ENCODE measurements around the gene SNTB2.

Gene SNTB2

DNA sequence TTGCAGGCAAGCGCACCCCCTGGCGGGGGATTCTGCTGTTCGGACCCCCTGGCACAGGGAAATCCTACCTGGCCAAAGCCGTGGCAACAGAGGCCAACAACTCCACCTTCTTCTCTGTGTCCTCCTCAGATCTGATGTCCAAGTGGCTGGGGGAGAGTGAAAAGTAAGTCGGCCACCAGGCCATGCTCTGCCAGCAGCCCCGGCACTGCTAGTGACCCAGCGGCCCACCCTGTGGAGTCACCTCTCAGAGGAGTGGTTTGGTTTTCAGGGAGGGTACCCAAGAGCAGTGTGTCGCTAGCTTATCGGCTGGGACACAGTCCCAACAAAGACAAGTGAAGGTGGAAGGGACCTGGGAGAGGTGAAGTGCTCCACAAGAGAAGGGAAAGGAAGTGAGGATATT, 132.4 kb downstream of the SNTB2 start:
- no peak for DNase-seq (ENCODE audit: low read depth)

DNA sequence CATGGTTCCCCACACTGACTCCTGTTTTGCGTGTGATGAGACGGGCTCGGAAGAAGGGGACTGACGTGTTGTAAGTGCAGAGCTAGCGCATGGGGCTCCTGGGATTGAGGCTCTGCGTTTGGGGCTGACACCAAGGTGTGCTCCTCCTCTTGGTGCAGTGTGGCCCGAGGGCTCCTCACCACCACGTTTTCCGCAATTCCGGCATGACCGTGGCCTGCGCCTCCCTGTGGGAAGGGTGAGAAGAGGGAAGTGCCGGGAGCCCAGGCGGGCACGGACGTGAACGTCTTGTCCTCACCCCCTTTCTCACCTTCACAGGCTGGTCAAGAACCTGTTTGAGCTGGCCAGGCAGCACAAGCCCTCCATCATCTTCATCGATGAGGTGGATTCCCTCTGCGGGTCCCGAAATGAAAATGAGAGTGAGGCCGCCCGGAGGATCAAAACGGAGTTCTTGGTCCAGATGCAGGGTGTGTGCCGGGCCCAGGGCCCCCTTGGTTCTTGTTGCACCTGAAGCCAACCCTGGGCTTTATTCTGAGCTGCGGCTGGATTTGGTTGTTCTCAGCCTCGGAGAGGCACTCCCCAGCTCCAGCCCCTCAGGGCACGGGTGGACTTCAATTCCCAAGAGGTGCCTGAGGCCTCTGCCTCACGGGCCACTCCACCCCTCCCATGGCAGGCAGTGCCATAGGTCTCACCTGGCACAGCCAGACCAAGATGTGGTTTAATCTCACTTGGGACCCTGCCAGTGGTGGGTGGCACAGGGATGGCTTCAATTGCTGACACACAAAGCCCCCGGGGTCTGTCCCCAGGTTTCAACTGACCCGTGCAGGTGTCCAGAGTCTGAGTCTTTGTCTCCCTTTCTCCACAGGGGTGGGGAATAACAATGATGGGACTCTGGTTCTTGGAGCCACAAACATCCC, 133.1 kb downstream of the SNTB2 start:
- no peak for DNase-seq (ENCODE audit: low read depth)

DNA sequence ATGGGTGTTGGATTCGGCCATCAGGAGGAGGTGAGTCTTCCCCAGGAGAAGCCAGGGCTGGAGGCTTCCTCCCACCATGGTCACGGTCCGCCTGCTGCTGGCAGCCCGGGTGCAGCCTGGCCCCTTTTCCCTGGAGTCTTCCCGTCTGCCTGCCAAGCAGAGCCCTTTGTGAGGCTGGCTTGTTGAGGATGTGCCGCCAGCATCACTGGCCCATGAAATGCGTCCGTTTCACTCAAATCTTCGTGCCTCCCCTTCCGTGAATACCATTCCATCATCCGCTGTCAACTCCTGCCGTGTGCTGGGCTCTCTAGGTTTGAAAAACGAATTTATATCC, 133.7 kb downstream of the SNTB2 start:
- DNase-seq (ENCODE audit: low read depth): no peak

DNA sequence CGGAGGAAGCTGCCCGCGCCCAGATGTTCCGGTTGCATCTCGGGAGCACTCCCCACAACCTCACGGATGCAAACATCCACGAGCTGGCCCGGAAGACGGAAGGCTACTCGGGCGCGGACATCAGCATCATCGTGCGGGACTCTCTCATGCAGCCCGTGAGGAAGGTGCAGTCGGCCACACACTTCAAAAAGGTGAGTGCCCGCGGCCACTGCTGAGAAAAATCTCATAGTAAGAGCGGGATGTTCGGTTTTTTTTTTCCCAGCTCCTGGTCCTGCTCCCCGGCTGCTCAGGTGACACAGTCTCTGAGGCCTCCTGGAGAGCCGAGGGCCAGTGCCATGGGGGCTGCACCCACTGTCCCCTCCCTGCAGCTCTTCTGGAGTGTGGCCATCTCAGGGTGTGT, 134.1 kb downstream of the SNTB2 start:
- no peak for DNase-seq (ENCODE audit: low read depth)

DNA sequence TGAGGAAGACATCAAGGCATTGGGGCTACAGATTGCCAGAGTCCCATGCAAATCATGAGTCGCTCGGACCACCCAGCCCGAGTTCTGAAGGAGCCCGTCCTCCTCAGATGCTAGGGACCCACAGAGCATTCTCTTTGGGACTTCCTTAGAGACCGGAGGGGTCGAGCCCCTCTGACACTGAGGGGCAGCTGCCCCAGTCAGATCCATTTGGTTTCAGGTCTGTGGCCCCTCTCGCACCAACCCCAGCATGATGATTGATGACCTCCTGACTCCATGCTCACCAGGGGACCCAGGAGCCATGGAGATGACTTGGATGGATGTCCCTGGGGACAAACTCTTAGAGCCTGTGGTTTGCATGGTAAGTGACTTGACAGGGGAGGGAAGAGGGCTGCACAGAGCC, 135.4 kb downstream of the SNTB2 start:
- no peak for DNase-seq (ENCODE audit: low read depth)

DNA sequence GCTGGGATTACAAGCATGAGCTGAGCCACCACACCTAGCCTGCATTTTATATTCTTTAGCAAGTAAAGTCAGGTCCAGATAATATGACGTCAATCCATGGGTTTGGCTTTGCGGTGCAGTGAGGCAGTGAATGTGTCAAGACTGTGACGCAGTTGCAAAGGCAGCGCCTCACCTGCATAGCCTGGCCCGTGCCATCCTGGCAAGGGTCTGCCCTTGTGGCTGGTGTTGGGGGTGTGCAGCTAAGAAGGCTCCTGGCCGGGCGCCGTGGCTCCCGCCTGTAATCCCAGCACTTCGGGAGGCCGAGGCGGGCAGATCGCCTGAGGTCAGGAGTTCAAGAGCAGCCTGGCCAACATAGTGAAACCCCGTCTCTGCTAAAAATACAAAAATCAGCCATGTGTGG, 136.5 kb downstream of the SNTB2 start:
- no peak for DNase-seq (ENCODE audit: low read depth)

DNA sequence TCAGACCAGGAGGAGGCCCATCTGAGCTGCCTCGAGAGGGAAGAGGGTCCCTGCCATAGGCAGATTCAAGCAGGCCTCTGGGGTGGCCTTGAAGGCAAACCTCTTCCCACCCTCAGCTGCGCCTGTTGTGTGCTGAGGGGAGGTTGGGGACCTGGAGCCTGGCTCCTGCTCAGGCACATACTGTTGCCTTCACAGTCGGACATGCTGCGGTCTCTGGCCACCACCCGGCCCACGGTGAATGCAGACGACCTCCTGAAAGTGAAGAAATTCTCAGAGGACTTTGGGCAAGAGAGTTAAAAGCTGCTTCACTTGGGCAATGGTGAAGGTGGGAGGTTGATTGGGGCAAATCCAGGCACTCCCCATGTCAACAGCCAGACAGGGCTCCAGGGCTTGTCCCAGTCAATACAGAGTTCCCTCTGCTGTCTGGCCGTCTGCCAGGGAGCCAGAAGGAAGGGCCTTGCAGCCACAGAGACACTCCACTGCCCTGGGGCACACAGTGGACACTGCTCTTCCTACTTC, 137.1 kb downstream of the SNTB2 start:
- DNase-seq (ENCODE audit: low read depth): no peak

DNA sequence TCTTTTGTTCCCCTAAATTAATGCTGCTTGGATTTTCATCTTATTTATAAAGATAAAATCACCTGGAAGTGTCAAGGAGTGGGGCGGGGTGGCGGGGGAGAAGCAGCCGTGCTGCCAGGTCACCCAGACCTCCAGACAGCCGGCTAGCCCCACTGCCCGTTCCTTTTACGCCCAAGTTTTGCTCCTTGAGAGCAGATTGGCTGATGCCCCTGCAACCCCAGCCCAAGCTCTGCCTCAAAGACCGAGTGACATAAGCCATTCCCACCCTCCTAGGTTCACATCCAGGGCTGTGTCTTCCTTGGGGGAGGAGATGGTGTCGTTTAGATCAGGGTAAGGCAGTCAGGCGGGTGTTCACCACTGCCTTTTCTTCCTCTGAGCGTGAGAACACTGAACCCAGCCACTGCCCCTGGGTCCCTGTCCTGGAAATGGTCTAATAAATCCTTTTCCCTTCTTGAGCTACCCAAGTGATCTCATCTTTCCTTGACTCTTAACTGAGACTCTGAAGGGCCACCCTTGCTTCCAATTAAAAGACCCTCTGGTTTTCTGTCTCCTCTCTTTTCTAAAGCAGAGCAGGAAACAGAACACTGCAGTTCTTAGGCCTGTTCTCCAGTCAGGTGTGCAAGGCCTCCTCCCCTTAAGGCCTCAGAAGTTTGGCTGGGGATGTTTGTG, 137.8 kb downstream of the SNTB2 start:
- no peak for DNase-seq (ENCODE audit: low read depth)

DNA sequence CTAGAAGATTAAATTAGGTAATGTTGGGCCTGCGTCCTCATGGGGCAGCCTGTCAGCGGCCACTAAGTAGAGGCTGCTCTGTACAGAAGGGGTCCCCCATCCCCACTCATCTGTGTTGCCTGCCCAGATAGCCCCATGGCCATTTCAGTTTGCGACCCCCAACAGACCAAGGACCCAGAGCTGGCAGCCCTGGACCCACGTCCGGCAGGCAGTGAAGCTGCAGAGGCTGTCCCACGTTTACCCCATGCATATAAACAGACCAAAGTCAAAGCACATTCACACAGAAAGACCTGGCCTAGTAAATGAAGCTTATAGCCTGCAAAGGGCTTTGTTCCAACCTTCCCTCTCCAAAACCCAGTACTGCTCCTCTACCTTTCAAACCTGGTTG, 138.8 kb downstream of the SNTB2 start:
- DNase-seq (ENCODE audit: low read depth): no peak

DNA sequence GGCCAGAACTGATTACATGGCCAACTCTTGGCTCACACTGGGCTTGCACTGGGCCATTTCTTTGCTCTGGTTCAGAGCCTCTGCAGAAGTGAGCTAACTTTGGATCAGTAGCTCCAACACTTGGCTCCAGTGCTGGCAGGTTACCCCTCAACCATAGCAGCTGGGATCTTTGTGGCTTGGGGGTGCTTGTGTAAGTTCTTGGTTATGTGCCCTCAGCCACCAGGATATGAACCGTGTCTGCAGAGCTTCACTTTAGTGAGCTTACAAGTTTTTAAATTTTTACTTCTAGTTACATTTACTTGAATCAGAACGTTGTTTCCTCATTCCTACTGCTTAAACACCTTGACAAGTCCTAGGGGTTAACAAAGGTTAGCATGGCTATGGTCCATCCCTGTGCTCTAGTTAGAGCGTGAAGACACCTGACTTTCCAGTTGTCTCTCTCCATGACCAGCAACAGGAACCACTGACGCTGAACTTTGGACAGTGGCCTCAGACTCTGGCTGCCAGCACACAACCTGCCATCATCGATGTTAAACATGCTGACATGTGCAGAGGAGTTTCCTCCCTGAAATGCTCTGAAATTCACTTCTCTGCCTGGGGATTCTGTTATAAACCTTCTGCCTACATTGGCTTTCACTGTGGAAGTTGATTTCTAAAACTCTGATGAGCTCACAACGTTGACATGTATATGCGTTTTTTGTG, 139.4 kb downstream of the SNTB2 start:
- DNase-seq (ENCODE audit: low read depth): no peak

DNA sequence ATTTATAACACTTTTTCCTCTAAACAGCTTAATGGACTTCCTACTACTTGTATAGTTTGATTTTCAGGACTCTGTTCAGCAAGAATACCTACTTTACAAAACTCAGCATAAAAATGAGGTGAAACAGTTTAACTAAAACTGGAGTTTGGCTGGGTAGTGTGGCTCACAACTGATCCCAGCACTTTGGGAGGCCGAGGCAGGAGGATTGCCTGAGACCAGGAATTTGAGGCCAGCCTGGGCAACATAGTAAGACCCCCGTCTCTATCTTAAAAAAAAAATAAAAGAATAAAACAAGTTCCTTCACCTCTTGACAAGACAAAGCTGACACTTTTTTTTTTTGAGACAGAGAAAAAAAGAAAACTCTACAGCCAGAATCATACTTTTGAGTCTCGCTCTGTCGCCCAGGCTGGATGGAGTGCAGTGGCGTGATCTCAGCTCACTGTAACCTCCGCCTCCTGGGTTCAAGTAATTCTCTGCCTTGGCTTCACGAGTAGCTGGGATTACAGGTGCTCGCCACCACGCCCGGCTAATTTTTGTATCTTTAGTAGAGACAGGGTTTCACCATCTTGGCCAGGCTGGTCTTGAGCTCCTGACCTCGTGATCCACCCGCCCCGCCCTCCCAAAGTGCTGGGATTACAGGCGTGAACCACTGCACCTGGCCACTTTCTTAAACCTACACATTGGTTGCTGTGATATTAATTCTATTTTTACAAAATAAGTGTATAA, 140.8 kb downstream of the SNTB2 start:
- no peak for DNase-seq (ENCODE audit: low read depth)

DNA sequence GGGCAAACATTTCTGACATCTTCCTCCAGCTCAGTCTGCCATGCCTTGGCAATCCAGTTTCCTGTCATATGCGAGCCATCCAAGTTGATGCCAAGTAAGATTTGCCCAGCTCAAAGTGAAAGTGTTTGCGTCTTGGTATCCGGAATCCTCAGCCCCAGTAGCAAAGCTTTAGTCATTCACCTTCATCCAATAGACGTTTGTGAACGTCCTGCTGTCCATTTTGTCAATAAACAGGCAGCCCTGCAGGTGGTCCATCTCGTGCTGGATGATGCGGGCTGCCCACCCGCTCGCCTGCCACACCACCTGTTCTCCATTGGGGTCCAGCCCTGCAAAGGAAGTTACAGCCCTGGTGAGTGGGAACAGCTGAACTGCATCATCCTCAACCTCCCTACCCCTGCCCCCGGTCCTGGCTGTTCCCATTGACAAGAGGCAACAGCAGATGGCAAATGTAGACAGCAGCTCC, 141.9 kb downstream of the SNTB2 start:
- DNase-seq (ENCODE audit: low read depth): no peak

DNA sequence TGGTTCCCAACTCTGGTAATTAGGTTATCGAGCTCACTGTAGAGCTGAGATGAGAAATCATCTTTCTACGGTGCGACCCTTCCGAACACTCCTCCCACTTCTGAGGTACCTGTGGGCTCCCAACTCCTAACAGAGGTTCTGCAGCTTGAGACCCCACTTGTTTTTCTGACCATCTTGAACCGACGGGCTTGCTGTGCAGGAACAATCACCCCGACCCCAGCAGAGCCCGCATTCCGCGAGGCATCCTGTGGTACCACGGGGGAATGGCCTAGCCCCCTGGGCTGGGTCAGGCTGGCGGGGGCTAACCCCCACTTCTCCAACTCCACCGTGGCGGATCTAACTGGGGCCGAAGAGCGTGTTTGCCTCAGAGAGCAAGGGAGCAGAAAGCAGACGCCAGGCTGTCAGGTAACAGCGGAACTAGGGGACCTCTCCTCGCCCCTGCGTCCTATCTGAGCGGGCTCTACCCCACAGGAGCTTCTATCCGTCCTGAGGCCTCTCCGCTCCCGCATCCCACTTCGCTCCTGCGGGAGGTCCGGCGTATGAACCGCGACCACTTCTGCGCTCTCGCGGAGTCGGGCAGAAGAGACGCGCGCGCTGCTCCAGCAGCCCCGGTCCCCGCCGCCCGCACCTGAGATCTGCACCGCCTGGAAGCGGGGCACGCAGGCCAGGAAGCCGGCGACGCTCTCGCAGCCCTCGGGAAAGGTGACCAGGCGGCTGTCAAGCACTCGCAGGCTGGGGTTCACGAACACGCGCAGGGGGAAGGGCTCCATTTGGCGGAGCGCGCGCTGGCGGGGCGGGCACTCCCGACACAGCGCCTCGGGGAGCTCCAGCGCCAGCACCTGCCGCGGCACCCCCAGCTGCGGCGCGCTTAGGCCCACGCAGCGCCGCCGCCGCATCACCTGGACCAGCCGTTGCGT, 142.7 kb downstream of the SNTB2 start:
- DNase-seq (ENCODE audit: low read depth): peak; percentile 24

DNA sequence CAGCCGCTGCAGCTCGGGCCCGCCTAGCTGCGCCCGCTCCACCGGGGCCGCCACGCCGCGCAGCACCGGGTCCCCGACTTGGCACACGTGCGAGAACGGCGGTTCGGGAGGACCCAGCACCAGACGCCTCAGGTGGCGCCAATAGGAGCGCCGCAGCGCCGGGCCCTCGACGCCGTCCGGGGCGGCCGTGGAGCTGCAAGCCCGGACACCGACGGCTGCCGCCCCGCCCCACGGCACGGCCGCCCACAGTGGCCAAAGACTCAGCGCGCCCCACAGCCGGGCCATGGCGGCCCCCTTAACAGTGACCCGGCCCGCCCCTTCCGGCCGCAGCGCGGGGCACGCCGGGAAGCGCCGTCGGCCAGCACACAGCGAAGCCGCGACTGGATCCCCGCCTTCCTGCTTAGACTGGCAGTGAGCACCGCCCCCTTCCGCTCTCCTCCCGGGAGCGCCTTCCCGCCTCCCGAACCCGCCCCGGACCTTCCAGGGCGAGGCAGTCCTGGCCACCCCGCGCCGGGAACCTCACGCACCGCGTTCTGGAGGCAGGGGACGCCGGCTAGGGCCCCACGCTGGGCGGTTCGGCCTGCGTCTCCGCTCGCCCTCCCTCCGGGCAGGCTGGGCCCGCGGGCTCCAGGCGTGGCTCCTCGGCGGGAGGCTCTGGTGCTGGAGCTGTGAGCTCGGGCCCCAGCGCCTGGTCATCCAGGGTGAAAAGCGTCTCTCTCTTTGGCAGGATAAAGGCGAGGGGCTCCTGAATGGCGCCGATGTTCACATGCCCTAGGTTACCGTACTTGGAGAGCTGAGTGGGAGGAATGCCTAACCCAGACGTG, 143.5 kb downstream of the SNTB2 start, which contains the start of gene PDF:
PDF (minus strand) TSS at position 303 of the 824 bp plus-strand sequence; CDS start at position 285, 18 bp downstream.
- DNase-seq (ENCODE audit: low read depth): peak; percentile 82

DNA sequence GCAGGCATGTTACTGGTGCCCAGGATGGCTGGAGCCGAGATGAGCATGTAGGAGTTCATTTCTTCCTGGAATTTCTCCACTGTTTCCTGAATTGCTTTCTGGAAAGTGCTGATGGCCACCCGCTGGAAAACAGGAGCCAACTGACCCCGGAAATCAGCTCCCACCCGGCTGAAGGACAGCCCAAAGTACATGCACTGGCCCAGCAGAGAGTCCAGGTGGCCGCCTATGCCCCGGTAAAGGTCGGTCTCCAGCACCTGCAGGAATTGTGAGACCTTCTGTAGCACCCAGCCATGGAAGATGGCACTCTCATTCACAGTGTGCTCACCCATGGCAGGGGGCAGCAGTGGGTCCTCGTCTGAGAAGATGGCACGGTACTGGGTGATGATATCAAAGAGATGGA, 147.7 kb downstream of the SNTB2 start:
- no peak for DNase-seq (ENCODE audit: low read depth)

DNA sequence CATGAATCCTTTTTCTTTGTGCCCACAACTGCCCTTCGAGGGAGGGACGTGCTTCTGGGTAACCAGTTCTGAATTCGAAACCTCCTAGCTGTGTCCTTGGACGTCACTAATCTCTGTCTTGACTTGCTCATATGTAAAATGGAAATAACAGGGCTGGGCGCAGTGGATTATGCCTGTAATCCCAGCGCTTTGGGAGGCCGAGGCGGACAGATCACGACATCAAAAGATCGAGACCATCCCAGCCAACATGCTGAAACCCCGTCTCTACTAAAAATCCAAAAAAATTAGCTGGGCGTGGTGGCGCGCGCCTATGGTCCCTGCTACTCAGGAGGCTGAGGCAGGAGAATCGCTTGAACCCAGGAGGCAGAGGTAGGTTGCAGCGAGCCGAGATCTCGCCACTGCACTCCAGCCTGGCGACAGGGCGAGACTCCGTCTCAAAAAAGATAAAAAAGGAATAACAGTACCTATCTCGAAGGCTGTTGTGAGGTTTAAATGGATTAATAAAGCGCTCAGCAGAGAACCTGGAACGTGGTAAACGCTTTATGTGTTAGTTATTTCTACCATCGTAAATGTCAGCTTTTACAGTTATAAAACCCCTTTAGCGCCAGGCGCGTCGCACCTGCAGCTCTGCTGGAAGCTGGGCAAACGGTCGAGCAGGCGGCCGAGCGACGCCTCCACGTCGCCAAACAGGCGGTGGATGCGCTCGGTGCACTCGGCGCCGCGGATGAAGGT, 151.8 kb downstream of the SNTB2 start:
- DNase-seq (ENCODE audit: low read depth): no peak

DNA sequence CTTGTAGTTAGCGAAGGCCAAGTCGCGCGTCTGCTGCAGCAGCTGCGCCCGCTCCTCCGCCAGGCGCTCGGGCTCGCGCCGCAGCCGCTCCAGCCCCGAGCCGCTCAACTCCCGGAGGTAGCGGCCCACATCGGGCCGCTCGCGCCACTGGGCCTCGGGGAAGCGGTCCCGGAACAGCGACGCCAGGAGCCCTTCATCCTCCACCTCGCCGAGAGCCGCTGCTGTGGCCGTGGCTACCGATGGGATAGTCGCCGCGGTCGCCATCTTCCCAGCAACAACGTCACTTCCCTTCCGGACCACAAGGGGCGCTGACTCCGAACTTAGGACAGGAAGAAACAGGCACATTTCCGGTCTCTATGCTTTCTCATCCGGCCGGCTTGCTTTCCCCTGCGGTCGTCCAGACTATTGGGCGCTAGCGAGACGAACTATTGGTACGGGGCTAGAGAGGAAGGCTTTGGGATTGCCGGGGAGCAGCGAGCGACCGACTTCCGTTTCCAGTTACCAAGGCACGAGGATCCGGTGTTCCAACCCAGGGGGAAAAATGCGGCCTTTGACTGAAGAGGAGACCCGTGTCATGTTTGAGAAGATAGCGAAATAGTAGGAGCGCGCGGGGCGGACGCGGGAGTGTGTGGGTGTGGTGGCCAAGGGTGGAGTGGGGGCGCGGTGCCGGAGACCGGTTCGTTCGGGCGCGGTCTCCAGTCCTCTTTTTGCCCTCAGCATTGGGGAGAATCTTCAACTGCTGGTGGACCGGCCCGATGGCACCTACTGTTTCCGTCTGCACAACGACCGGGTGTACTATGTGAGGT, 152.5 kb downstream of the SNTB2 start, which contains the start of the genes COG8 and NIP7:
COG8 (minus strand) TSS at position 276 of the 806 bp plus-strand sequence; CDS start at position 264, 12 bp downstream.
NIP7 (plus strand) TSS at position 484 of the 806 bp plus-strand sequence; CDS start at position 542, 58 bp downstream.
- DNase-seq (ENCODE audit: low read depth): peak; percentile 86

DNA sequence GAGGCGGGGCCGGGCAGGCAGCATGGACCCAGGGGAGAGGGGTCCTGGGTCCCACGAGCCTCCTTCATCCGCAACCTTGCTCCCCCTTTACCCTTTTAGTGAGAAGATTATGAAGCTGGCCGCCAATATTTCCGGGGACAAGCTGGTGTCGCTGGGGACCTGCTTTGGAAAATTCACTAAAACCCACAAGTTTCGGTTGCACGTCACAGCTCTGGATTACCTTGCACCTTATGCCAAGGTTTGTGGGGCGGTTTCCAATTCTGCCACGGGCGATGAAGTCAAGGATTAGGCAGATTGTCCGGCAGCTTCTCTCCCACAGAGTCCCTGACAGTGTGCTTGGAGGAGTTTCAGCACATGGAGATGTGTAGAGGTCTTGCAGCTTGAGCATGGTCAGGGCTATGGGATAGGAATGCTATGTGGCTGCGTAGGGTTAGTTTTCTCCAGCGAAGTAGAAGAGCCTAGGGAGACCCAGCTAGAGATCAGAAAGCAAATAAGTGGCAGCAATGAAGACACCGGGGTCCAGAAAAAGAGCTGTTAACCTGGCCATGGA, 153.2 kb downstream of the SNTB2 start:
- DNase-seq (ENCODE audit: low read depth): no peak

Measured in stimulated activated CD8-positive, alpha-beta memory T cell treated with anti-CD3 and anti-CD28 coated beads, Interleukin-4, amount 100 ng/mL, for 24 hours (primary cell).